ENCODE results near the gene STEEP1.
A peak's percentile ranks its signal among the peaks of the same experiment; 100 is the strongest.

STEEP1 gene

DNA sequence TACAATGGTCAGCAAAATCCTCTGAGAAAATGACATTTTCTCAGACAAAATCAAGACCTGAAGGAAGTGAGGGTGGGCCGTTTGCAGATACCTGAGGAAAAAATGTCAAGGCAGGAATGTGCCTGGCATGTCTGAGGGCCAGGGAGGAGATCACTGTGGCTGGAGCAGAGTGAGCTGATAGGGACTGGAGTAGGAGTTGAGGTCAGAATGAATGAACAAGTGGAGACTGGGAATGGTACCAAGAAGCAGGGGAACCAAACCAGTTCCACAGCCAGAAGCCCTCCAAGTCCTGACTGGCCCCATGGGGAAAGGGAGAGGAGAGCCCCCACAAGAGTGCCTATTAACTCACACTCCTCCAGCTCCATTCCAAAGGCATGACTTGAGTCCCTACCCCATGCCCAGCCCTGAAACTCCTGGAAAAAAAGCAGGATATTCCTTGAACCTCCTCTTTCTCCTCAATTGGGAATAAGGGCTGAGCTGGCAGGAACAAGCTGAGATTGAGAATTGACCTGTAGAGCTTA is 41.5 kb downstream of the STEEP1 start:
- no peaks in the 10 kb centered on the region for H3K4me1 ChIP-seq
- no peaks in the 10 kb centered on the region for H3K27me3 ChIP-seq
- no peaks in the 10 kb centered on the region for H3K36me3 ChIP-seq
- no peak for DNase-seq
- H3K9me3 ChIP-seq, result no peaks in the 10 kb centered on the region
- no peak overlapping the region for H3K4me3 ChIP-seq (ENCODE audit: low read depth, low read length)
- TF ChIP-seq CTCF (IDR thresholded peaks at IDR 0.05; ENCODE audit: low read depth, low read length), result no peak

GRCh38 chrX:119521246-119521645 is 44.0 kb downstream of the STEEP1 start:
- H3K27me3 ChIP-seq, result no peaks in the 10 kb centered on the region
- TF ChIP-seq CTCF (IDR thresholded peaks at IDR 0.05; ENCODE audit: low read depth, low read length), result no peak
- no peaks in the 10 kb centered on the region for H3K36me3 ChIP-seq
- no peak for DNase-seq
- H3K4me1 ChIP-seq, result no peaks in the 10 kb centered on the region
- H3K4me3 ChIP-seq (ENCODE audit: low read depth, low read length), result no peak overlapping the region
- no peaks in the 10 kb centered on the region for H3K9me3 ChIP-seq

GRCh38 chrX:119518371-119518770 is 46.8 kb downstream of the STEEP1 start:
- no peaks in the 10 kb centered on the region for H3K27me3 ChIP-seq
- TF ChIP-seq CTCF (IDR thresholded peaks at IDR 0.05; ENCODE audit: low read depth, low read length), result no peak
- no peaks in the 10 kb centered on the region for H3K36me3 ChIP-seq
- no peak for DNase-seq
- H3K4me1 ChIP-seq, result no peaks in the 10 kb centered on the region
- H3K4me3 ChIP-seq (ENCODE audit: low read depth, low read length), result no peak overlapping the region
- no peaks in the 10 kb centered on the region for H3K9me3 ChIP-seq

- no peaks in the 10 kb centered on the region for H3K36me3 ChIP-seq
- no peaks in the 10 kb centered on the region for H3K27me3 ChIP-seq
- peak; percentile 27 for DNase-seq
- H3K9me3 ChIP-seq, result no peaks in the 10 kb centered on the region
- no peaks in the 10 kb centered on the region for H3K4me1 ChIP-seq
- TF ChIP-seq CTCF (IDR thresholded peaks at IDR 0.05; ENCODE audit: low read depth, low read length), result peak; percentile 83
- H3K4me3 ChIP-seq (ENCODE audit: low read depth, low read length), result no peak overlapping the region
Observed at GRCh38 chrX:119516157-119516702, 49.0 kb downstream of the STEEP1 start.

DNA sequence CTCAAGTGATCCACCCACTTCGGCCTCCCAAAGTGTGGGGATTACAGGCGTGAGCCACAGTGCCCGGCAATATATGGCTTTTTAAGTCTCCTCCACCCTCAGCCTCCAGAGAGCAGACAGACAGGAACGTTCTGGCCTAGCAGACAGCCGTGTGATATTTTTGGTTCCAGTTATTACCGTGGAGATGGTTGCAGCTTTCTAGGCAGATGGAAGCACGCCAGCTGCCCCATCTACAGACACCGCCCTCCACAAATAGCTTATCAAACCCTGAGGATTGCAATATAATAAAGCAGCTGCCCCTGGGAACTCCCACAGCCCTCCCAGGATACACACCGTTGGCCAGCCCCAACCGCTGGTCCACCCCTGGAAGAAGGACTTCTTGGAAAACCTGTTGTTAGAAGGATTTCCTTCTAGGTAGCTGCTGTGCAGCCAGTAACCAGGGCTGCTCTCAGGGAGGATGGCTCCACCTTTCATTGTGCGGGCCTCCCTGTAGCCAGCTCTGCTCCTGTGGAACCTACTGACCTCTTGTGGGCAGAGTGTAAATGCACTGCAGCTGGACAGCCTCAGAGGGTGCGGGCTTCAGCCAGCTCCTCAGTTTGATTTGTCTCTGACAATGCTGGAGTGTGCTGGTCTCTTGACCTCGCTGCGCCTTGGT is 52.9 kb downstream of the STEEP1 start:
- Histone ChIP-seq H3K4me3 (ENCODE audit: low read depth, low read length) (no peak overlapping the region), H3K36me3 (no peaks in the 10 kb centered on the region), H3K9me3 (no peaks in the 10 kb centered on the region), H3K27me3 (no peaks in the 10 kb centered on the region), H3K4me1 (no peaks in the 10 kb centered on the region)
- TF ChIP-seq CTCF (IDR thresholded peaks at IDR 0.05; ENCODE audit: low read depth, low read length), result peak; percentile 81
- DNase-seq, result peak; percentile 73

- TF ChIP-seq CTCF (IDR thresholded peaks at IDR 0.05; ENCODE audit: low read depth, low read length), result no peak
- no peaks in the 10 kb centered on the region for H3K27me3 ChIP-seq
- H3K36me3 ChIP-seq, result no peaks in the 10 kb centered on the region
- no peaks in the 10 kb centered on the region for H3K9me3 ChIP-seq
- no peak for DNase-seq
- H3K4me3 ChIP-seq (ENCODE audit: low read depth, low read length), result no peak overlapping the region
- H3K4me1 ChIP-seq, result no peaks in the 10 kb centered on the region
Observed at GRCh38 chrX:119507206-119507605, 58.0 kb downstream of the STEEP1 start.

Data from BE2C (cell line).